ENCODE measurements around the gene PRR23E. TPM values are rescaled to one million over a fixed set of nuclear protein-coding genes. Genes with fewer than 3 reads are reported as not detected.

Gene PRR23E
- total RNA-seq, 1 experiment from 2014 or later, result not detected

DNA sequence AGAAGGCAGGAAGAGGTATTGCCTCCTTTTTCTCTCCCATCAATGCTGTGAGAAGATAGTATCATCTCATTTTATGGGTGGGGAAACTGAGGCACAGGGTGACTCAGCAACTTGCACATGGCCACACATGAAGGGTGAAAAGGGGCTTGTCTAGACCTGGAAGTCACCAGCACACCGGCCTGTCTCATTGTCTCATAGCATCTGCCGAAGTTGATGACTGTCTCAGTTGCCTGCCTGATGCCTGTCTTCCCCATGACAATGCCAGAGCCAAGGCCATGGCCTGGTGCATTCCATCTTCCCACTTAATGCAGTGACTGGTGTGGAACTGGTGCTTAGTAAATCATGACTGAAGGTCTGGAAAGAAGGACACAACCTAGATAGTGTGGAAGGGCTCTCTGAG lies 27.9 kb upstream of the PRR23E start:
- H3K9me3 Mint-ChIP-seq (ENCODE audit: unreplicated experiment), result no peaks in the 10 kb centered on the region
- no peak for TF ChIP-seq CTCF (IDR thresholded peaks at IDR 0.05; ENCODE audit: unreplicated experiment)
- CTCF ChIA-PET, result no interaction called here
- DNase-seq (ENCODE audit: unreplicated experiment), result no peak
- H3K4me3 Mint-ChIP-seq (ENCODE audit: unreplicated experiment), result no peak overlapping the region
- H3K36me3 Mint-ChIP-seq (ENCODE audit: insufficient read depth, unreplicated experiment), result no peaks in the 10 kb centered on the region
- intact Hi-C loops (cut with micrococcal nuclease), result no loop called here
- H3K27ac Mint-ChIP-seq (ENCODE audit: low read depth, unreplicated experiment), result no peak overlapping the region
- POLR2A ChIA-PET, result no interaction called here
- H3K27me3 Mint-ChIP-seq (ENCODE audit: insufficient read depth, unreplicated experiment), result peaks cover 19% of the 10 kb centered on the region
- no TSS peak for BruUV-seq (replicated peaks)
- no peaks in the 10 kb centered on the region for H3K4me1 Mint-ChIP-seq (ENCODE audit: insufficient read depth, unreplicated experiment)

- H3K9me3 Mint-ChIP-seq (ENCODE audit: unreplicated experiment), result no peaks in the 10 kb centered on the region
- ChIA-PET CTCF (no interaction called here), POLR2A (no interaction called here)
- no TSS peak for BruUV-seq (replicated peaks)
- intact Hi-C loops (cut with micrococcal nuclease), result no loop called here
- H3K4me3 Mint-ChIP-seq (ENCODE audit: unreplicated experiment), result no peak overlapping the region
- H3K36me3 Mint-ChIP-seq (ENCODE audit: insufficient read depth, unreplicated experiment), result no peaks in the 10 kb centered on the region
- H3K4me1 Mint-ChIP-seq (ENCODE audit: insufficient read depth, unreplicated experiment), result peaks cover 2% of the 10 kb centered on the region
- peaks cover 19% of the 10 kb centered on the region for H3K27me3 Mint-ChIP-seq (ENCODE audit: insufficient read depth, unreplicated experiment)
- TF ChIP-seq CTCF (IDR thresholded peaks at IDR 0.05; ENCODE audit: unreplicated experiment), result no peak
- H3K27ac Mint-ChIP-seq (ENCODE audit: low read depth, unreplicated experiment), result no peak overlapping the region
- no peak for DNase-seq (ENCODE audit: unreplicated experiment)
Observed at GRCh38 chr3:127165694-127166485, 27.0 kb upstream of the PRR23E start.

GRCh38 chr3:127166501-127167065 lies 26.3 kb upstream of the PRR23E start:
- intact Hi-C loops (cut with micrococcal nuclease), result no loop called here
- H3K4me3 Mint-ChIP-seq (ENCODE audit: unreplicated experiment), result no peak overlapping the region
- CTCF ChIA-PET, result no interaction called here
- no peak for DNase-seq (ENCODE audit: unreplicated experiment)
- TF ChIP-seq CTCF (IDR thresholded peaks at IDR 0.05; ENCODE audit: unreplicated experiment), result no peak
- POLR2A ChIA-PET, result no interaction called here
- H3K4me1 Mint-ChIP-seq (ENCODE audit: insufficient read depth, unreplicated experiment), result peaks cover 6% of the 10 kb centered on the region
- peaks cover 19% of the 10 kb centered on the region for H3K27me3 Mint-ChIP-seq (ENCODE audit: insufficient read depth, unreplicated experiment)
- BruUV-seq (replicated peaks), result no TSS peak
- no peak overlapping the region for H3K27ac Mint-ChIP-seq (ENCODE audit: low read depth, unreplicated experiment)
- no peaks in the 10 kb centered on the region for H3K36me3 Mint-ChIP-seq (ENCODE audit: insufficient read depth, unreplicated experiment)
- H3K9me3 Mint-ChIP-seq (ENCODE audit: unreplicated experiment), result no peaks in the 10 kb centered on the region

DNA sequence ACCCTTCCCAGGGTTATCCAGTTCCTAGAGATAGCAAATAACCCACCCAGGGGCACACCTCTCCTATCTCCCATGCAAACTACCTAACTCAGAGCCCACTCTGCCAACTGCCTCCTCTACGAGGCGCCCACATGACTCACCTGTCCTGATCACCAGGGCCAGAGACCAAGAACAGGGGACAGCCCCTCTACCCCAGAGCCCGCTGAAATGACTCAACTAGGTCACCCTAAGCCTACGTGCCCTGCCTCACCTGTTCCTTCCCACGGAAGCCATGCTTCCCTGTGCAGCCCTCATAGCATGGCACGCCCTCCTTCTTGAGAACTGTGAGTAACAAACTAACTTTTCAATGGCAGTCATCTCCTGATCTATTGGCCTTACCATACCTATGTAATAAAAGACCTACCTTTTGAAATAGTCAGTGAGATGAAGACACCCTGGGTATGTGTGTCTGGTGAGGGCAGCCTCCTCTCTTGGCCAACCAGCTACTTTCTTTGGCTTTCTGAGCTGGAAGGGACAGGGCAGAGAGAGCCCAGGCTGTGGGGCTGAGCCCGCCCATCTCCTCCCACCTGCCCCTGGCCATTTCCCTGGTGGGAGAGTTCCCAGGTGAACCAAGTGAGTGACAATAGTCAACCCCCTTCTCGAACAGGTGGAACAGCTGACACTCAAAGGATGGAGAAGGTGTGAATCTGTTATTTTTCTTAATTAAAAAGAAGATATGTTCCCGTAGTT lies 25.5 kb upstream of the PRR23E start:
- no TSS peak for BruUV-seq (replicated peaks)
- ChIA-PET POLR2A (no interaction called here), CTCF (interaction anchor here (0.6 kb wide), 1 partner anchor 1632 kb away, joined by 3 read pairs; no protein-coding TSS in a partner anchor)
- no peak overlapping the region for H3K27ac Mint-ChIP-seq (ENCODE audit: low read depth, unreplicated experiment)
- H3K27me3 Mint-ChIP-seq (ENCODE audit: insufficient read depth, unreplicated experiment), result peaks cover 19% of the 10 kb centered on the region
- no peaks in the 10 kb centered on the region for H3K36me3 Mint-ChIP-seq (ENCODE audit: insufficient read depth, unreplicated experiment)
- H3K9me3 Mint-ChIP-seq (ENCODE audit: unreplicated experiment), result no peaks in the 10 kb centered on the region
- no peak for TF ChIP-seq CTCF (IDR thresholded peaks at IDR 0.05; ENCODE audit: unreplicated experiment)
- intact Hi-C loops (cut with micrococcal nuclease), result no loop called here
- H3K4me3 Mint-ChIP-seq (ENCODE audit: unreplicated experiment), result no peak overlapping the region
- no peak for DNase-seq (ENCODE audit: unreplicated experiment)
- peaks cover 6% of the 10 kb centered on the region for H3K4me1 Mint-ChIP-seq (ENCODE audit: insufficient read depth, unreplicated experiment)
